ENCODE measurements around the gene TMEM185B.
A peak's percentile ranks its signal among the peaks of the same experiment; 100 is the strongest.

TMEM185B gene

GRCh38 chr2:120244656-120245519 is 21.7 kb upstream of the TMEM185B start:
- TF ChIP-seq EGR1 (IDR thresholded peaks at IDR 0.05) (no peak), CEBPB (IDR thresholded peaks at IDR 0.05) (no peak), ZBTB7A (IDR thresholded peaks at IDR 0.05; ENCODE audit: low read depth) (no peak), YY1 (IDR thresholded peaks at IDR 0.05; ENCODE audit: low read depth) (no peak), CREB1 (IDR thresholded peaks at IDR 0.05; ENCODE audit: low read depth) (no peak), RAD21 (IDR thresholded peaks at IDR 0.05; ENCODE audit: low read depth) (no peak), TEAD4 (IDR thresholded peaks at IDR 0.05) (no peak), EP300 (IDR thresholded peaks at IDR 0.05; ENCODE audit: borderline replicate concordance) (no peak), NFIC (IDR thresholded peaks at IDR 0.05) (no peak), TAF1 (IDR thresholded peaks at IDR 0.05; ENCODE audit: low read depth) (no peak), FOXM1 (IDR thresholded peaks at IDR 0.05; ENCODE audit: borderline replicate concordance, low read depth) (no peak), USF1 (IDR thresholded peaks at IDR 0.05) (no peak)

DNA sequence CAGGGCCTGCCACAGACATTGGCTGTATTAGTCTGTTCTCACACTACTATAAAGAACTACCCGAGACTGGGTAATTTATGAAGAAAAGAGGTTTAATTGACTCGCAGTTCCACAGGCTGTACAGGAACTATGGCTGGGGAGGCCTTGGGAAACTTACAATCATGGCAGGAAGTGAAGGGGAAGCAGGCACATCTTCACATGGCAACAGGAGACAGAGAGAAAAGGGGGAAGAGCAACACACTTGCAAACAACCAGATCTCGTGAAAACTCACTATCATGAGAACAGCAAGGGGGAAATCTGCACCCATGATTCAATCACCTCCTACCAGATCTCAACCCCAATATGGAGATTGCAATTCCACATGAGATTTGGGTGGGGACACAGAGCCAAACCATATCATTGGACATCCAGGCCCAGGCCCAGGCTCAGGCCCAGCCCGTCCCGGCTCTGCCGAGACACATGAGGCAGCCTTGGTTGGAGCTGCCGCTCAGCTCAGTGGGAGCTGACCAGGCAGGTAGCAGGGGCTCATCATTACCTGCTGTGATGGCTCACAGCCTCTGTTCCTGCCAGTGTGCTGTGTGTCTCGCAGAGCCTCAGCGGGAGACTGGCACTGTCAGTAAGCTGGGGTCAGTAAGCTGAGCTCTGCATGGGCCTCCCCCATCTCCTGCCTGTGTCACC is 20.8 kb upstream of the TMEM185B start:
- no peak for TF ChIP-seq USF1 (IDR thresholded peaks at IDR 0.05)

DNA sequence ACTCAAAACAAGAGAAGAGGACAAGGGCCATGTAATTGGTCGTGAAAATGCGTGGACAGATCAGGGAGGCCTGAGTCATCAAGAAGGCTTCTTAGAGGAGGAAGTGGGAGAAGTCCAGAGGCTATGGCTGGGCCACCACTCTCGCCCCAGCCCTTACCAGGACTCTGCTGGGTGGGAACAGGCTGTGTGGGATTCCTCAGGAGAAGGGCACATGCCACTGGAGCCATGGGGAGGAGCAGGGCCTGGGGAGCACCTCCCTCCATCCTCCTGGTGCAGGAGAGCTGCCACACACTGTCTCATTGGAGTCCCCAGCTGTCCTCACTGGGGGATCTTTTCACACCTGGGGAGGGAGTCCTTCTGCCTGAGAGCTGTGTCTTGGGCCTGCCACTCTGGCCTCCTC is 20.0 kb upstream of the TMEM185B start:
- TF ChIP-seq FOXM1 (IDR thresholded peaks at IDR 0.05; ENCODE audit: borderline replicate concordance, low read depth) (no peak), EP300 (IDR thresholded peaks at IDR 0.05; ENCODE audit: borderline replicate concordance) (no peak)

- TF ChIP-seq NFIC (IDR thresholded peaks at IDR 0.05) (no peak), EP300 (IDR thresholded peaks at IDR 0.05; ENCODE audit: borderline replicate concordance) (no peak)
These were observed 18.5 kb upstream of the TMEM185B start for GRCh38 chr2:120241684-120242083.

DNA sequence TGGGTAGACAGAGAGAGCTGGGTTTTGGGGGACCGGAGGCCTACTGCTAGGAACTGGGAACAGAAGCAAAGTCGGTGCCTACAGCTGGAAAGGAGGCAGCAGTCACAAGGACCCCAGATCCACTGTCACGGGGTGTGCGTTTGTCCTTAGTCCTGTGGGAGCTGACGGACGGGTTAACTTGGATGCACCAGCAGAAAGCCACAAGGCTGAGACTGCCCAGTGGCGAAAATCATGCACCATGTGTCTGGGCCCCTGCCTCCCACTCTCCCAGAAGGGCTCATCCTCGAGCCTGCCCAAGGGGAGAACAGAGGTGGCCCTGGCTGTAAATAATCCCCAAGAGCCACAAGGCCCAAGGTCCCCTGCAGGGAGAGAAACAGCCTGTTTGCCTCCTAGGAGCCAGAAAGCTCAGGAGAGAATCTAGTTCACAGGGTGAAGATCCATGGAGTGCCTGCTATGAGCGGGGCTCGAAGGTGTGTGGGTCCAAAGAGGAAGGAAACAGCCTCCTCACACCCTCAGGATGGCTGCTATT is 17.8 kb upstream of the TMEM185B start:
- TF ChIP-seq REST (IDR thresholded peaks at IDR 0.05; ENCODE audit: low read depth) = no peak
- no peak for TF ChIP-seq USF1 (IDR thresholded peaks at IDR 0.05)
- no peak for TF ChIP-seq RAD21 (IDR thresholded peaks at IDR 0.05; ENCODE audit: low read depth)
- no peak for TF ChIP-seq CREB1 (IDR thresholded peaks at IDR 0.05; ENCODE audit: low read depth)
- TF ChIP-seq YY1 (IDR thresholded peaks at IDR 0.05; ENCODE audit: low read depth) = no peak
- TF ChIP-seq, protein P1, sequence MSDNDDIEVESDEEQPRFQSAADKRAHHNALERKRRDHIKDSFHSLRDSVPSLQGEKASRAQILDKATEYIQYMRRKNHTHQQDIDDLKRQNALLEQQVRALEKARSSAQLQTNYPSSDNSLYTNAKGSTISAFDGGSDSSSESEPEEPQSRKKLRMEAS (IDR thresholded peaks at IDR 0.05) = no peak
- no peak for TF ChIP-seq FOXM1 (IDR thresholded peaks at IDR 0.05; ENCODE audit: borderline replicate concordance, low read depth)
- no peak for TF ChIP-seq TEAD4 (IDR thresholded peaks at IDR 0.05)
- no peak for TF ChIP-seq ZBTB7A (IDR thresholded peaks at IDR 0.05; ENCODE audit: low read depth)
- no peak for TF ChIP-seq TCF12 (IDR thresholded peaks at IDR 0.05; ENCODE audit: low read depth)
- TF ChIP-seq TAF1 (IDR thresholded peaks at IDR 0.05; ENCODE audit: low read depth) = no peak
- no peak for TF ChIP-seq EGR1 (IDR thresholded peaks at IDR 0.05)
- no peak for TF ChIP-seq NFIC (IDR thresholded peaks at IDR 0.05)
- TF ChIP-seq EP300 (IDR thresholded peaks at IDR 0.05; ENCODE audit: borderline replicate concordance) = no peak
- TF ChIP-seq CEBPB (IDR thresholded peaks at IDR 0.05) = no peak

DNA sequence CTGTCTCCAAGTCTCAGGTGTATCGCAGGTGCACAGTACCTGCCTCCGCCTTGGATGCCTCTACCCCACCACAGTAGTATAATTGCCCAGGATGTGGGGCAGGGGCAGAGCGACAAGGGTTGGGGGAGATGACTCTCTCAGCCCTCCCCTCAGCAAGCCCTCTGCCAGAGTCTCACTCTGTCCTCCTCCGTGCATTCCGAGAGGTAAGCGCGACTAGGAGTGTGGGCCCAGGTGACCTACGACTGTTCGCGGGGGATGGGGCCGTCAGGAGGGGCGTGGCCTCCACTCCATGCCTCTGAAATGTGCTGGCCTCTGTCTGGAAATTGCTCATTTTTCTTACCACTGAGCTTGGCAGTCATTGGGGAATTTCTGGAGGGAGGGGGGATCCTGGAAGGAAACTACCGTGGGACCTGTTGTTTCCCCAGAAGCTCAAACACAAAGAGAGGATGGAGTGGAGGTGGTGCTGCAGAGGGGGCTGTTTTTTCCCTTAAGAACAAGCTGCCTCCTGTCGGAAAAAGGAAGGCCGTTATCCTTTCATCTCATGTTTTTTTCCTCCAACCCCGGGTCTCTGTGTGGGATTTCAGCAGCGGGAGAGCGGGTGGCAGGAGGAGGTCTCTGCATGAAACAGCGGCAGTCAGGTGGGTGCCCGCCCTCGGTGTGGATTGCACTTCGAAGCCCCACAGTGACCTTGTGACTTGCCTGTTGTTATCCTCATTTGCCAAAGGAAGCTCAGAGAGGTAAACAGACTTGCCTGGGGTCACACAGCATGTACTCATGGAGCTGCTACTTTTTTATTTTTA is 16.5 kb upstream of the TMEM185B start:
- 0 out of 2 replicates have a peak, but pooled peaks have one; percentile 10 for TF ChIP-seq TCF12 (IDR thresholded peaks at IDR 0.05; ENCODE audit: low read depth)
- peak; percentile 69 for TF ChIP-seq TEAD4 (IDR thresholded peaks at IDR 0.05)
- TF ChIP-seq EP300 (IDR thresholded peaks at IDR 0.05; ENCODE audit: borderline replicate concordance) = peak; percentile 70; the same call in 1 of the 2 replicates
- no peak for TF ChIP-seq YY1 (IDR thresholded peaks at IDR 0.05; ENCODE audit: low read depth)
- no peak for TF ChIP-seq EGR1 (IDR thresholded peaks at IDR 0.05)
- no peak for TF ChIP-seq TAF1 (IDR thresholded peaks at IDR 0.05; ENCODE audit: low read depth)
- TF ChIP-seq, protein P1 (IDR thresholded peaks at IDR 0.05) = no peak; the same call in 1 of the 2 replicates
- no peak for TF ChIP-seq ZBTB7A (IDR thresholded peaks at IDR 0.05; ENCODE audit: low read depth)
- no peak for TF ChIP-seq CREB1 (IDR thresholded peaks at IDR 0.05; ENCODE audit: low read depth)
- peak; percentile 28; the same call in 1 of the 2 replicates for TF ChIP-seq USF1 (IDR thresholded peaks at IDR 0.05)
- no peak for TF ChIP-seq REST (IDR thresholded peaks at IDR 0.05; ENCODE audit: low read depth)
- no peak; the same call in 1 of the 2 replicates for TF ChIP-seq FOXM1 (IDR thresholded peaks at IDR 0.05; ENCODE audit: borderline replicate concordance, low read depth)
- TF ChIP-seq RAD21 (IDR thresholded peaks at IDR 0.05; ENCODE audit: low read depth) = no peak
- TF ChIP-seq NFIC (IDR thresholded peaks at IDR 0.05) = peak; percentile 66
- TF ChIP-seq CEBPB (IDR thresholded peaks at IDR 0.05) = no peak

Measured in Ishikawa (cell line).